H1 (cell line): ENCODE data around the gene TEX51.

ENCODE experiments used
- ATF3 ChIP-seq: IDR thresholded peaks from 2 replicates; pipeline ENCODE4 v1.6.1; 2011; ENCODE audit warnings: low read depth, mild to moderate bottlenecking, low read length; ENCODE audit not compliant: insufficient read depth
- POLR2A ChIP-seq, 2 experiments: IDR thresholded peaks; 1 replicate in 1 of 2; 2 replicates in 1 of 2; pipeline ENCODE4 v1.6.1; 2011; ENCODE audit warnings: low read depth in 2 of 2, low read length in 2 of 2, mild to moderate bottlenecking in 2 of 2; ENCODE audit errors: control extremely low read depth in 1 of 2
- RAD21 ChIP-seq, 2 experiments: IDR thresholded peaks in 1 of 2; conservative IDR thresholded peaks in 1 of 2; 2 replicates each; pipeline ENCODE4 v1.6.1; 2011; ENCODE audit warnings: low read depth in 2 of 2, low read length in 2 of 2, improper control_type of control experiment in 1 of 2, inconsistent platforms in 1 of 2, mild to moderate bottlenecking in 1 of 2, moderate library complexity in 1 of 2
- RBBP5 ChIP-seq: IDR thresholded peaks from 2 replicates; pipeline ENCODE4 v1.7.1; 2012; ENCODE audit warnings: low read depth, mild to moderate bottlenecking, inconsistent platforms, low read length, moderate library complexity, borderline replicate concordance
- TF ChIP-seq, protein P1 (sequence below), 3 experiments: IDR thresholded peaks; 1 replicate in 2 of 3; 2 replicates in 1 of 3; pipeline versions ENCODE4 v1.5.1 to v1.6.1; 2011; ENCODE audit warnings: low read length in 3 of 3, mild to moderate bottlenecking in 3 of 3, inconsistent platforms in 2 of 3, low read depth in 1 of 3, moderate library complexity in 1 of 3; ENCODE audit not compliant: insufficient read depth in 1 of 3; ENCODE audit errors: control extremely low read depth in 1 of 3

DNA sequence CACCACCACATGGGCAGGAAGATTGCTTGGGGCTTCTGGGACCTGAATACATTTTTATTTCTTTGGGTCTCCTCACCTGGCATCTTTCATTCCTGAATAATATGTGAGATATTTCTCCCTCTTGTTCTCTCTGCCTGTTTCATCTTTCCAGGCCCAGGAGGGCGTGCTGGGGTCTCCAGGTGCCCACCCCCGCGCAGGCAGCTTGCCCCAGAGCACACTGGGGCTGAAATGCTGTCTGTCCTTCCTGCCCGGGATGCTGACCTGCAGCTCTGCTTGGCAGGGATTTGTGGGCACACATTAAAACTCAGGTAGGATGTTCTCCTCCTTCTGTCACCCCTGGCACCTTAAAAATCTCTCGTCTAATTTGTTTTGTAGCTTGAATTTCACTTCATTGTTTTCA is 39.7 kb upstream of the TEX51 start:
- TF ChIP-seq, protein P1, sequence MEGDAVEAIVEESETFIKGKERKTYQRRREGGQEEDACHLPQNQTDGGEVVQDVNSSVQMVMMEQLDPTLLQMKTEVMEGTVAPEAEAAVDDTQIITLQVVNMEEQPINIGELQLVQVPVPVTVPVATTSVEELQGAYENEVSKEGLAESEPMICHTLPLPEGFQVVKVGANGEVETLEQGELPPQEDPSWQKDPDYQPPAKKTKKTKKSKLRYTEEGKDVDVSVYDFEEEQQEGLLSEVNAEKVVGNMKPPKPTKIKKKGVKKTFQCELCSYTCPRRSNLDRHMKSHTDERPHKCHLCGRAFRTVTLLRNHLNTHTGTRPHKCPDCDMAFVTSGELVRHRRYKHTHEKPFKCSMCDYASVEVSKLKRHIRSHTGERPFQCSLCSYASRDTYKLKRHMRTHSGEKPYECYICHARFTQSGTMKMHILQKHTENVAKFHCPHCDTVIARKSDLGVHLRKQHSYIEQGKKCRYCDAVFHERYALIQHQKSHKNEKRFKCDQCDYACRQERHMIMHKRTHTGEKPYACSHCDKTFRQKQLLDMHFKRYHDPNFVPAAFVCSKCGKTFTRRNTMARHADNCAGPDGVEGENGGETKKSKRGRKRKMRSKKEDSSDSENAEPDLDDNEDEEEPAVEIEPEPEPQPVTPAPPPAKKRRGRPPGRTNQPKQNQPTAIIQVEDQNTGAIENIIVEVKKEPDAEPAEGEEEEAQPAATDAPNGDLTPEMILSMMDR (IDR thresholded peaks at IDR 0.05; ENCODE audit: control extremely low read depth in 1 of 3, insufficient read depth in 1 of 3, low read depth in 1 of 3, low read length in 3 of 3), result no peak
- no peak for TF ChIP-seq POLR2A (IDR thresholded peaks at IDR 0.05; ENCODE audit: control extremely low read depth in 1 of 2, low read depth in 2 of 2, low read length in 2 of 2)
- no peak for TF ChIP-seq ATF3
- TF ChIP-seq RAD21 (IDR thresholded peaks at IDR 0.05 in 1 of 2, conservative IDR thresholded peaks at IDR 0.05 in 1 of 2; ENCODE audit: low read depth in 2 of 2, low read length in 2 of 2), result no peak
- no peak for TF ChIP-seq RBBP5
